ENCODE results near the gene SSB. TPM values are rescaled to one million over a fixed set of nuclear protein-coding genes. Genes with fewer than 3 reads are reported as not detected.

Gene SSB
- total and polyA plus RNA-seq, 2 of the 13 experiments (the other 11 are each of a cell fraction or from before 2014, with no cell fraction given): 109 to 208 TPM

- TF ChIP-seq HMGA1 (CRISPR knock-in tag; conservative IDR thresholded peaks at IDR 0.05): no peak
- no peak for TF ChIP-seq ZBTB3 (CRISPR knock-in tag; IDR thresholded peaks at IDR 0.05; ENCODE audit: borderline replicate concordance, low read depth)
- TF ChIP-seq ZNF687 (CRISPR knock-in tag; IDR thresholded peaks at IDR 0.05): peak; percentile 78
- TF ChIP-seq NRL (CRISPR knock-in tag; IDR thresholded peaks at IDR 0.05; ENCODE audit: borderline replicate concordance): no peak
- TF ChIP-seq ZNF749 (CRISPR knock-in tag; IDR thresholded peaks at IDR 0.05; ENCODE audit: borderline replicate concordance): peak; percentile 29; the same call in 1 of the 2 replicates
- no peak for TF ChIP-seq MBNL3 (CRISPR knock-in tag; conservative IDR thresholded peaks at IDR 0.05)
- TF ChIP-seq ZSCAN22 (CRISPR knock-in tag; IDR thresholded peaks at IDR 0.05): no peak
- TF ChIP-seq ZNF691 (CRISPR knock-in tag; IDR thresholded peaks at IDR 0.05; ENCODE audit: borderline replicate concordance, low read depth): no peak
- TF ChIP-seq ZNF589 (CRISPR knock-in tag; conservative IDR thresholded peaks at IDR 0.05): peak; percentile 77
- TF ChIP-seq DPF2 (CRISPR knock-in tag; IDR thresholded peaks at IDR 0.05; ENCODE audit: borderline replicate concordance, low read depth): no peak
- no peak for TF ChIP-seq MEF2D (CRISPR knock-in tag; IDR thresholded peaks at IDR 0.05)
- peak; percentile 42; the same call in 1 of the 2 replicates for TF ChIP-seq ZNF768 (CRISPR knock-in tag; IDR thresholded peaks at IDR 0.05)
- TF ChIP-seq ZNF576 (CRISPR knock-in tag; IDR thresholded peaks at IDR 0.05): no peak
- no peak for TF ChIP-seq SUZ12 (IDR thresholded peaks at IDR 0.05; ENCODE audit: low read depth, low read length)
- peak; percentile 67; the same call in 1 of the 2 replicates for TF ChIP-seq ZNF441 (CRISPR knock-in tag; IDR thresholded peaks at IDR 0.05; ENCODE audit: borderline replicate concordance)
- no peak for TF ChIP-seq ZNF644 (CRISPR knock-in tag; IDR thresholded peaks at IDR 0.05; ENCODE audit: low read depth)
- TF ChIP-seq POLR2AphosphoS5 (IDR thresholded peaks at IDR 0.05; ENCODE audit: low read depth, low read length): peak; percentile 91
- no peak for TF ChIP-seq ZNF30 (CRISPR knock-in tag; IDR thresholded peaks at IDR 0.05)
- no peak for TF ChIP-seq ZNF180 (CRISPR knock-in tag; IDR thresholded peaks at IDR 0.05; ENCODE audit: borderline replicate concordance, low read depth)
- TF ChIP-seq SALL2 (CRISPR knock-in tag; IDR thresholded peaks at IDR 0.05): no peak; the same call in 1 of the 2 replicates
- TF ChIP-seq KDM3A (CRISPR knock-in tag; IDR thresholded peaks at IDR 0.05; ENCODE audit: low read depth): peak; percentile 76
- TF ChIP-seq SKIL (CRISPR knock-in tag; IDR thresholded peaks at IDR 0.05; ENCODE audit: borderline replicate concordance): 0 out of 2 replicates have a peak, but pooled peaks have one; percentile 44
Observed at GRCh38 chr2:169827272-169828140, 28.8 kb downstream of the SSB start, which contains the start of gene UBR3 (continued).

Data from HepG2 (cell line).